ENCODE results near the gene DLK2. TPM values are rescaled to one million over a fixed set of nuclear protein-coding genes. Genes with fewer than 3 reads are reported as not detected.

DLK2 gene
- total and polyA plus RNA-seq, 2 of the 13 experiments (the other 11 are each of a cell fraction or from before 2014, with no cell fraction given): 1.2 to 3.8 TPM

- no peaks in the 10 kb centered on the region; a peak in 1 of 5 replicates for H3K36me3 ChIP-seq (replicated peaks in 1 of 2; ENCODE audit: control insufficient read depth in 1 of 2, insufficient read depth in 2 of 2, low read length in 2 of 2)
- H3K27ac ChIP-seq (ENCODE audit: extremely low read length, insufficient read depth, low read length): no peak overlapping the region
- 0% methylated on average over 2 of the region's 2 CpGs for WGBS (ENCODE audit: low lambda C conversion rate)
- no peak for DNase-seq (ENCODE audit: low spot score)
- in situ Hi-C loops (cut with HindIII; ENCODE audit: extremely low pct_ligation_motif_present, low pct_unique_long_range_greater_than_20kb) (no loop called here), intact Hi-C loops (cut with micrococcal nuclease; ENCODE audit: unreplicated experiment) (loop anchor here (2.0 kb wide), 1 partner anchor 14 kb away; no protein-coding TSS in a partner anchor)
- H4K20me1 ChIP-seq (ENCODE audit: insufficient read depth, low read length): no peaks in the 10 kb centered on the region
- ChIA-PET POLR2A (interaction anchor here (0.7 to 6.5 kb wide), 12 partner anchors 11 to 492 kb away, joined by 3 to 141 read pairs (median 8); partner anchors contain the start of genes CUL9, LRRC73, POLR1C and PPP2R5D), CTCF (ENCODE audit: low intra/inter-chr PET ratio, low total read pairs) (no interaction called here)
- H3K4me1 ChIP-seq (ENCODE audit: insufficient read depth, low read length): peaks cover 46% of the 10 kb centered on the region
- H3K9me3 ChIP-seq (ENCODE audit: low read length): no peaks in the 10 kb centered on the region
- FAIRE-seq: no peak
- H2AFZ ChIP-seq (ENCODE audit: low read length): peak overlapping the region; percentile 99
- no TSS peak for BruUV-seq (replicated peaks)
- H3K4me2 ChIP-seq (ENCODE audit: low read depth, low read length): peak overlapping the region; percentile 99
- peak overlapping the region; percentile 89 for H3K9ac ChIP-seq (ENCODE audit: insufficient read depth, low read depth, low read length)
- H3K27me3 ChIP-seq (ENCODE audit: control insufficient read depth in 1 of 2, insufficient read depth in 2 of 2, low read length in 2 of 2): no peaks in the 10 kb centered on the region; a peak in 1 of 5 replicates
- ATAC-seq: 0 out of 3 replicates have a peak, but pooled peaks have one; percentile 7
- H3K4me3 ChIP-seq (replicated peaks in 1 of 3; ENCODE audit: insufficient read depth in 1 of 3, low read depth in 2 of 3, low read length in 3 of 3): peak overlapping the region; percentile 78 to 97 (median 81)
- H3K79me2 ChIP-seq (ENCODE audit: insufficient read depth, low read length): peaks cover 33% of the 10 kb centered on the region
- no peak for TF ChIP-seq KMT2B (CRISPR knock-in tag; IDR thresholded peaks at IDR 0.05)
- no peak for TF ChIP-seq ZNF710 (CRISPR knock-in tag; IDR thresholded peaks at IDR 0.05; ENCODE audit: borderline replicate concordance)
- TF ChIP-seq U2AF2 (IDR thresholded peaks at IDR 0.05; ENCODE audit: low read depth, low read length): no peak
- TF ChIP-seq ZBTB3 (CRISPR knock-in tag; IDR thresholded peaks at IDR 0.05; ENCODE audit: borderline replicate concordance, low read depth): 0 out of 2 replicates have a peak, but pooled peaks have one; percentile 5
- TF ChIP-seq, protein P1, sequence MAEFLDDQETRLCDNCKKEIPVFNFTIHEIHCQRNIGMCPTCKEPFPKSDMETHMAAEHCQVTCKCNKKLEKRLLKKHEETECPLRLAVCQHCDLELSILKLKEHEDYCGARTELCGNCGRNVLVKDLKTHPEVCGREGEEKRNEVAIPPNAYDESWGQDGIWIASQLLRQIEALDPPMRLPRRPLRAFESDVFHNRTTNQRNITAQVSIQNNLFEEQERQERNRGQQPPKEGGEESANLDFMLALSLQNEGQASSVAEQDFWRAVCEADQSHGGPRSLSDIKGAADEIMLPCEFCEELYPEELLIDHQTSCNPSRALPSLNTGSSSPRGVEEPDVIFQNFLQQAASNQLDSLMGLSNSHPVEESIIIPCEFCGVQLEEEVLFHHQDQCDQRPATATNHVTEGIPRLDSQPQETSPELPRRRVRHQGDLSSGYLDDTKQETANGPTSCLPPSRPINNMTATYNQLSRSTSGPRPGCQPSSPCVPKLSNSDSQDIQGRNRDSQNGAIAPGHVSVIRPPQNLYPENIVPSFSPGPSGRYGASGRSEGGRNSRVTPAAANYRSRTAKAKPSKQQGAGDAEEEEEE (CRISPR knock-in tag; IDR thresholded peaks at IDR 0.05; ENCODE audit: borderline replicate concordance): no peak
- TF ChIP-seq POGZ (CRISPR knock-in tag; IDR thresholded peaks at IDR 0.05): no peak
- no peak for TF ChIP-seq TCF12 (IDR thresholded peaks at IDR 0.05)
- TF ChIP-seq TCF12 (CRISPR knock-in tag; IDR thresholded peaks at IDR 0.05): 0 out of 2 replicates have a peak, but pooled peaks have one; percentile 8
- no peak for TF ChIP-seq ZNF788 (CRISPR knock-in tag; IDR thresholded peaks at IDR 0.05; ENCODE audit: borderline replicate concordance)
- no peak for TF ChIP-seq CENPX (CRISPR knock-in tag; IDR thresholded peaks at IDR 0.05)
- no peak for TF ChIP-seq SAFB2 (CRISPR knock-in tag; IDR thresholded peaks at IDR 0.05; ENCODE audit: borderline replicate concordance, low read depth)
- TF ChIP-seq CHD2 (IDR thresholded peaks at IDR 0.05; ENCODE audit: low read depth, low read length): no peak
- TF ChIP-seq PHF20 (CRISPR knock-in tag; IDR thresholded peaks at IDR 0.05): no peak
- TF ChIP-seq ZNF224 (CRISPR knock-in tag; IDR thresholded peaks at IDR 0.05): no peak
- no peak for TF ChIP-seq CSRNP1 (CRISPR knock-in tag; IDR thresholded peaks at IDR 0.05)
- TF ChIP-seq SMAD1 (CRISPR knock-in tag; IDR thresholded peaks at IDR 0.05; ENCODE audit: borderline replicate concordance, low read depth): no peak
- no peak for TF ChIP-seq CREM (IDR thresholded peaks at IDR 0.05)
- TF ChIP-seq CREM (CRISPR knock-in tag; IDR thresholded peaks at IDR 0.05): no peak
- 0 out of 2 replicates have a peak, but pooled peaks have one; percentile 3 for TF ChIP-seq PCBP1 (IDR thresholded peaks at IDR 0.05; ENCODE audit: borderline replicate concordance, low read depth, low read length)
- TF ChIP-seq ZNF264 (CRISPR knock-in tag; IDR thresholded peaks at IDR 0.05): no peak
- no peak for TF ChIP-seq HES4 (CRISPR knock-in tag; IDR thresholded peaks at IDR 0.05; ENCODE audit: borderline replicate concordance)
- no peak for TF ChIP-seq ZNF652 (CRISPR knock-in tag; IDR thresholded peaks at IDR 0.05; ENCODE audit: borderline replicate concordance, low read depth)
Observed at GRCh38 chr6:43476746-43477145, 21.4 kb upstream of the DLK2 start.
